ENCODE measurements around the gene HLA-DMB.
A peak's percentile ranks its signal among the peaks of the same experiment; 100 is the strongest.

DNA sequence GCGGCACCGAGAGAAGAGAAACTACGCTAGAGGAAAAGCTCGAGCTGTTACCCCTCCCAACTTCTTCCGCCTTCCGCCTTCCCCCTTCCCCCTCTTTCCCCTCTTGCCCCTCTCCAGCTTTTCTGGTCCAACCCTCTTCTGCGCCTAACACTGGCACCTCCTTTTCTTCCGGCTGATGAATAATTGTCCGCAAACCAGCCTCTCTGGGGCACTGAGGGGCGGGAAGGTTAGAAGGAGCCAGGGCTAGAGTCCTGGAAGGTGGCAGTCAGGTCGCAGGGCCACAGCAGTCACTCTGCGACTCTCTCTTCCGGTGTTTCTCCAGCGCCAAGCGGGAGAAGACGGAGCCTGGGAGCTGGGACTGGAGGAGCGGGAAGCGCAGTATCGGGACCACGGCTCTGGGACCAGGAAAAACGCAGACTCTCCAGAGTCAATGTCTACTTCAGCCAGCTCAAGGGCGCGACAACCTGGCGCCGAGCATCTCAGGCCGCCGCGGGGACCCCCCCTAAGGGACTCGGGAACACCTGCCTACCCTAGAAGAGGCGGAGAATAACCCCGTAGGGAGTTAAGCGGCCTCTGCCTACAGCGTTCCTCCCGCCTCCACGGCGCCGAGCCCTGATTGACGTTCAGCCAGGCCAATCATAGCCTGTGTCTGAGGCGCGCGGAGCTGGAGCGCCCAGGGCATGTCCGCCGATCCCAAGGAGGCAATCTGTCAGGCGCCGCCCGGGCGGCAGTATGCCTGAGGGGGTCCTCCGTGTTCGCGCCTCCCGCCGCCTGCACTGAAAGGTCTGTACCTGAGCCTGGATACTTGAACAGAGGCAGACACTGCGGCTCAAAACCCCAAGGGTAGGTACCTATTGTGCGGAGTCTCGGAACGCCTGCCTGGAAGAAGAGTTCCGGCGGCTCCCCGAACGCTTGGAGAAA is 46.5 kb downstream of the HLA-DMB start:
- TF ChIP-seq POLR2A (IDR thresholded peaks at IDR 0.05; ENCODE audit: low read depth, low read length) (0 out of 2 replicates have a peak, but pooled peaks have one; percentile 11), POLR2AphosphoS5 (IDR thresholded peaks at IDR 0.05; ENCODE audit: low read depth, low read length) (peak; percentile 47; the same call in 1 of the 2 replicates), TAF1 (IDR thresholded peaks at IDR 0.05; ENCODE audit: low read depth, low read length) (peak; percentile 40; the same call in 1 of the 2 replicates)
